Testis (tissue), 2 donors: Measurements from ENCODE around the gene THNSL1.

Source experiments
- CTCF ChIP-seq, 3 experiments: fragments of 450-650 bp in 2 of 3; fragments of 200-600 bp in 1 of 3; sonication (generic) in 1 of 3; IDR thresholded peaks; one replicate each; pipeline ENCODE4 v1.5.1; 2016 to 2019; ENCODE audit warnings: antibody characterized with exemption in 3 of 3, mild to moderate bottlenecking in 2 of 3, moderate library complexity in 1 of 3
- POLR2A ChIP-seq: fragments of 450-650 bp; IDR thresholded peaks from one replicate; pipeline ENCODE4 v1.6.1; 2017; ENCODE audit warnings: antibody characterized with exemption, mild to moderate bottlenecking, moderate library complexity

GRCh38 chr10:25056726-25057125 lies 40.3 kb downstream of the THNSL1 start:
- TF ChIP-seq CTCF (IDR thresholded peaks at IDR 0.05) (no peak), POLR2A (no peak)
